Spleen (tissue), 11 donors: ENCODE results near the gene ZNF683. TPM values are rescaled to one million over a fixed set of nuclear protein-coding genes. Genes with fewer than 3 reads are reported as not detected.

Experiments
- DNase-seq: peaks from one replicate; pipeline ENCODE4 v3.0.0-alpha.2; 2020
- H3K27ac ChIP-seq, 8 donors: fragments of 200-600 bp; sonication (generic) in 7 of 8; 1 replicate in 4 of 8; 2 replicates in 4 of 8; pipeline versions ENCODE4 v1.5.0 to v1.8.0; 2016 to 2021; ENCODE audit warnings: inconsistent platforms in 4 of 8, mild to moderate bottlenecking in 4 of 8, moderate library complexity in 1 of 8
- H3K27me3 ChIP-seq, 7 donors: fragments of 200-600 bp; sonication (generic) in 6 of 7; replicated peaks in 1 of 7; 1 replicate in 4 of 7; 2 replicates in 3 of 7; pipeline versions ENCODE4 v1.5.0 to v1.8.0; 2016 to 2021; ENCODE audit warnings: inconsistent platforms in 3 of 7, mild to moderate bottlenecking in 1 of 7
- H3K36me3 ChIP-seq, 6 donors: fragments of 200-600 bp; sonication (generic) in 5 of 6; 1 replicate in 4 of 6; 2 replicates in 2 of 6; pipeline versions ENCODE4 v1.5.0 to v1.8.0; 2016 to 2021; ENCODE audit warnings: inconsistent platforms in 2 of 6
- H3K4me1 ChIP-seq, 6 donors: fragments of 200-600 bp; sonication (generic) in 5 of 6; 1 replicate in 3 of 6; 2 replicates in 3 of 6; pipeline versions ENCODE4 v1.5.0 to v1.8.0; 2016 to 2021; ENCODE audit warnings: inconsistent platforms in 3 of 6
- H3K4me3 ChIP-seq, 8 donors: fragments of 200-600 bp; sonication (generic) in 7 of 8; 1 replicate in 4 of 8; 2 replicates in 4 of 8; pipeline versions ENCODE4 v1.5.0 to v1.8.0; 2016 to 2021; ENCODE audit warnings: inconsistent platforms in 4 of 8, mild to moderate bottlenecking in 4 of 8, moderate library complexity in 2 of 8
- H3K9me3 ChIP-seq, 8 donors: fragments of 200-600 bp; sonication (generic) in 7 of 8; 1 replicate in 4 of 8; 2 replicates in 4 of 8; pipeline versions ENCODE4 v1.5.0 to v1.8.0; 2016 to 2021; ENCODE audit warnings: inconsistent platforms in 4 of 8
- POLR2A ChIP-seq, 3 donors: fragments of 450-650 bp; IDR thresholded peaks; one replicate each; pipeline ENCODE4 v1.5.1; 2017; ENCODE audit warnings: antibody characterized with exemption in 3 of 3, mild to moderate bottlenecking in 1 of 3
- POLR2AphosphoS5 ChIP-seq, 3 donors: sonication (generic); formaldehyde crosslinking; IDR thresholded peaks; one replicate each; pipeline ENCODE4 v1.5.1; 2017; ENCODE audit warnings: antibody characterized with exemption in 3 of 3
- WGBS, 5 donors: extraction: QIAGEN DNeasy Blood & Tissue Kit in 3 of 5; methylation state at CpG; one replicate each; pipeline versions ENCODE4 v1.1.5 to v1.1.7; 2013 to 2018; 5-methylcytosine and 5-hydroxymethylcytosine counted together
- intact Hi-C: fragments of 100-400 bp; cut with DNase I; formaldehyde crosslinking; loops from one replicate; pipeline ENCODE4 v1.15.0; 2023; ENCODE audit warnings: low total_unique reads
- polyA plus RNA-seq, 3 donors: library from polyadenylated mRNA; stranded (reverse); fragments of 200-250 nt; gene quantifications; one replicate each; pipeline ENCODE4 v1.2.1, GENCODE V29; 2013
- total RNA-seq, 7 donors: library from RNA; depleted of rRNA in 3 of 7; stranded (reverse); fragments of >200 nt in 3 of 7; fragmentation: NEBNext Ultra II Directional in 4 of 7; extraction: Animal tissue kit (Norgen Biotek cat#: 25700) in 4 of 7; gene quantifications; one replicate each; pipeline versions ENCODE4 v1.1.0 to v1.2.1, GENCODE V29; 2016 to 2021
- TF ChIP-seq, protein P1 (sequence below), 11 experiments: fragments of 200-600 bp in 7 of 11; fragments of 450-650 bp in 4 of 11; sonication (generic) in 4 of 11; IDR thresholded peaks in 8 of 11; conservative IDR thresholded peaks in 3 of 11; 1 replicate in 7 of 11; 2 replicates in 4 of 11; pipeline versions ENCODE4 v1.4.0 to v1.8.0; 2016 to 2021; ENCODE audit warnings: antibody characterized with exemption in 11 of 11, inconsistent platforms in 4 of 11, mild to moderate bottlenecking in 1 of 11
- donor health status: healthy with polysubstance abuse.
- donor health status: DM: no; HTN: no; CAD: no; lungs with moderate emphysema.
- donor health status: DM: no; HTN: no; CAD: no.
- donor health status: Bipolar disorder and iron deficiency.
- donor health status: healthy.
- donor health status: DM: no; HTN: no; CAD: no.
- donor health status: DM: yes; HTN: yes; CAD: no.

The ZNF683 gene
- total and polyA plus RNA-seq, 10 donors: 0.17 to 1.5 (median 0.50) TPM; not detected in 2

DNA sequence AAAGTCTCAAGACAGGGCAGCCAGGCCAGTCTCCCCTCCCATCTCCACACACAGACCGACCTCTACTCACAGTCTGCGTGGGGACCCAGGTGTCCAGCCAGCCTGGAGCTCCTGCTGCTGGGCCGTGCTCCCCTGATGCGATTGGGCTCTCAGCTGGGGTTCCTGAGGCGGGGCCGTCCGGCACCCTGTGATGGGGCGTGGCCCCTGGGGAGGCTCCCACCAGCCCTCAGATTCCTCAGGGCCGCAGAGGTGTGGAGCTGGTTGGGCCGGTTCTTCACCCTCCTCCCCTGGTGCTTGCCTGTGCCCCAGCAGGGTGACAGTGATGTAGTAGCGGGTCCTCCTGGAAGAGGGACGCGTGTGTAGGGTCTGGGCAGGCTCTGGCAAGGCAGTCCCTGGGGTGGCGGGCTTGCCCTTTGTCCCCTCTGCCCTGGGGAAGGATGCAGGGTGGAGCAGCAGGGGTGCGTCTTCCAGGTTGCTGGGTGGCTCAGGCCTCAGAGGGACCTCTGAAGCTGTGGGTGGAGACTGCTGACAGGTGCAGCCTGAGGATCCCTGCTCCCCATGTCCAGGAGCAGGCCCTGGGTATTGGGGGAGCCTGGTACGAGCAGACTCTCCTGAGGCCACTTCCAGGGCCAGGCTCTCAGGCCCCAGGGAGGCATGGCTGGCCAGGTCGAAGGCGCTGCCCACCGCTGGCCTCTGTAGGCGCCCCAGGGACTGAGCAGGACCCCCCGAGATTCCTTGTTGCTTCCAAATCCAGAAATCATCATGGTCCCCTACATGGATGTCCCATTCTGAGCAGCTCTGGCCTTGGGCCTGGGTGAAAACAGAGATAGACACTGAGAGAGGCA, 18.4 kb downstream of the ZNF683 start, which contains the start of gene CRYBG2:
Gene CRYBG2 (minus strand): TSS at position 155 of the 845 bp plus-strand sequence. CDS start 7,473 bp downstream, outside the sequence.
- TF ChIP-seq POLR2A (IDR thresholded peaks at IDR 0.05) (no peak), POLR2AphosphoS5 (IDR thresholded peaks at IDR 0.05) (no peak)
- TF ChIP-seq, protein P1, sequence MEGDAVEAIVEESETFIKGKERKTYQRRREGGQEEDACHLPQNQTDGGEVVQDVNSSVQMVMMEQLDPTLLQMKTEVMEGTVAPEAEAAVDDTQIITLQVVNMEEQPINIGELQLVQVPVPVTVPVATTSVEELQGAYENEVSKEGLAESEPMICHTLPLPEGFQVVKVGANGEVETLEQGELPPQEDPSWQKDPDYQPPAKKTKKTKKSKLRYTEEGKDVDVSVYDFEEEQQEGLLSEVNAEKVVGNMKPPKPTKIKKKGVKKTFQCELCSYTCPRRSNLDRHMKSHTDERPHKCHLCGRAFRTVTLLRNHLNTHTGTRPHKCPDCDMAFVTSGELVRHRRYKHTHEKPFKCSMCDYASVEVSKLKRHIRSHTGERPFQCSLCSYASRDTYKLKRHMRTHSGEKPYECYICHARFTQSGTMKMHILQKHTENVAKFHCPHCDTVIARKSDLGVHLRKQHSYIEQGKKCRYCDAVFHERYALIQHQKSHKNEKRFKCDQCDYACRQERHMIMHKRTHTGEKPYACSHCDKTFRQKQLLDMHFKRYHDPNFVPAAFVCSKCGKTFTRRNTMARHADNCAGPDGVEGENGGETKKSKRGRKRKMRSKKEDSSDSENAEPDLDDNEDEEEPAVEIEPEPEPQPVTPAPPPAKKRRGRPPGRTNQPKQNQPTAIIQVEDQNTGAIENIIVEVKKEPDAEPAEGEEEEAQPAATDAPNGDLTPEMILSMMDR (IDR thresholded peaks at IDR 0.05 in 8 of 11, conservative IDR thresholded peaks at IDR 0.05 in 3 of 11): no peak
- Histone ChIP-seq H3K36me3 (no peaks in the 10 kb centered on the region), H3K4me1 (peaks cover 0 to 7% (median 0%) of the 10 kb centered on the region in 6 donors), H3K27ac (no peak within 1 kb of the TSS), H3K4me3 (no peak within 1 kb of the TSS), H3K27me3 (peaks cover 0 to 37% (median 5%) of the 10 kb centered on the region in 7 donors), H3K9me3 (no peaks in the 10 kb centered on the region)
- DNase-seq: no peak
- WGBS, 5 donors: 81 to 93% (median 87%) methylated on average over 9 to 21 of the region's 21 CpGs
- intact Hi-C loops: no loop called here

DNA sequence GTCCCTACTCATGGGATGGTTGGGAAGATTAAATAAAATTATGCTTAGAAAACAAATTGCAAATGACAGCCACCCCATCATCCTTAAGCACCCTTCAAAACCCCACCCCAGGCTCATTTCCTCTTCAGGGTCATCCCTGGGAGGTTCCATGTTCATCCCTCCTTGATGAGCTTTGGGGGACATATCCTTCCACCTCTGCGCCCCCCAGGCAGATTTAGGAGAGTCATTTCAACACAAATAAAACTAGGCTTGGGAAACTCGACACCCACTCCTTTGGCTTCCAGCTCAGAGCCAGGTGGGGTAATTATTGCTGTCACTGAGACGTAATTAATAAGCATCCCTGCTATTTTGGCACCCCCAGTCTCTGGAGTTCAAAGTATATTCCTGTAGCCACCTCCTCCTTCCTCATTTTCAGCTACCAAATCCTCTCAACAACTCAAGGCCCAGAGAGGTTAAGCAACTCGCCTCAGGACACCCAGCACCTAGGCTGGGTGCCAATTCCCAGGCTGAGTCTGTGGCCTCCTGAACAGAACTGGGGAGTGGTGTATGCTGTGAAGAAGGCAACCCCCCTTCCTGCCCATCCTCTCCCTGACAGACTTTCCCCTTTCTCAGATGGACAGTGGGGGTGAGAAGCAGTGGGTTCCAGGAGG, 19.2 kb downstream of the ZNF683 start:
- no peak overlapping the region for H3K27ac ChIP-seq
- H3K36me3 ChIP-seq: no peaks in the 10 kb centered on the region
- DNase-seq: no peak
- intact Hi-C loops: no loop called here
- TF ChIP-seq, protein P1 (IDR thresholded peaks at IDR 0.05 in 8 of 11, conservative IDR thresholded peaks at IDR 0.05 in 3 of 11): no peak
- TF ChIP-seq POLR2AphosphoS5 (IDR thresholded peaks at IDR 0.05) (no peak), POLR2A (IDR thresholded peaks at IDR 0.05) (no peak)
- H3K9me3 ChIP-seq: no peaks in the 10 kb centered on the region
- H3K4me1 ChIP-seq: no peaks in the 10 kb centered on the region
- peaks cover 0 to 28% (median 2%) of the 10 kb centered on the region in 7 donors for H3K27me3 ChIP-seq
- no peak overlapping the region for H3K4me3 ChIP-seq
- WGBS, 5 donors: 82 to 90% (median 89%) methylated on average over 4 of the region's 4 CpGs

DNA sequence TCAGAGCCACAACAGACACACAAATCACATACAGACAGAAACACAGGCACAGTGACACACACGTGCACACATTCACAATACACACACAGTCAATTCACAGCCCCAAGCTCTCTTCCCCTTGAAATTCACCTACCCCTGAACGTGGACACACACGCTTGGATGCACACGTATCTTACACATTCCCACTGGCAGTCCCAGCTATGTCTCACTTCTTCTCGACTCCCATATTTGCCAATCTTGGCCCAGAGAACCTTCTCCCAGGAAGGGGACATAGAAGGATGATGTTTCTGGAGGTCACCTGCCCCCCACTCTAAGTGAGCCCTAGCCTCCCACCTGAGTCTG, 20.2 kb downstream of the ZNF683 start:
- WGBS, 5 donors: 88 to 93% (median 89%) methylated on average over 5 of the region's 5 CpGs
- TF ChIP-seq POLR2A (IDR thresholded peaks at IDR 0.05) (no peak), POLR2AphosphoS5 (IDR thresholded peaks at IDR 0.05) (no peak)
- TF ChIP-seq, protein P1 (IDR thresholded peaks at IDR 0.05 in 8 of 11, conservative IDR thresholded peaks at IDR 0.05 in 3 of 11): no peak
- H3K4me3 ChIP-seq: no peak overlapping the region
- H3K9me3 ChIP-seq: no peaks in the 10 kb centered on the region
- no peaks in the 10 kb centered on the region for H3K4me1 ChIP-seq
- no peak overlapping the region for H3K27ac ChIP-seq
- H3K27me3 ChIP-seq: peaks cover 0 to 18% (median 0%) of the 10 kb centered on the region in 7 donors
- no peaks in the 10 kb centered on the region for H3K36me3 ChIP-seq
- intact Hi-C loops: no loop called here
- DNase-seq: no peak
